GM19397 (cell line): ENCODE data around the gene RBM28.

Experiments used
- ATAC-seq: cut with Tn5 transposase; IDR thresholded peaks from one replicate; pipeline ENCODE4 v1.9.1; 2021; ENCODE audit warnings: mild to moderate bottlenecking, moderate library complexity; ENCODE audit not compliant: unreplicated experiment

RBM28 gene

GRCh38 chr7:128351296-128352152, 7.8 kb upstream of the RBM28 start:
- ATAC-seq = no peak

- ATAC-seq = no peak
These were observed 7.1 kb upstream of the RBM28 start for GRCh38 chr7:128350708-128351295.

GRCh38 chr7:128349466-128349825, 5.7 kb upstream of the RBM28 start:
- no peak for ATAC-seq

GRCh38 chr7:128347647-128348097, 4.0 kb upstream of the RBM28 start:
- ATAC-seq = no peak

GRCh38 chr7:128344431-128344774, 695 bp upstream of the RBM28 start:
- no peak for ATAC-seq

GRCh38 chr7:128341733-128342132, 2.0 kb downstream of the RBM28 start:
- no peak for ATAC-seq

GRCh38 chr7:128335730-128336129, 8.0 kb downstream of the RBM28 start:
- no peak for ATAC-seq

GRCh38 chr7:128324368-128324680, 19.4 kb downstream of the RBM28 start:
- no peak for ATAC-seq

GRCh38 chr7:128323459-128324367, 20.0 kb downstream of the RBM28 start:
- ATAC-seq = no peak

- ATAC-seq = no peak
These were observed 20.7 kb downstream of the RBM28 start for GRCh38 chr7:128323040-128323439.

- ATAC-seq = no peak
These were observed 21.6 kb downstream of the RBM28 start for GRCh38 chr7:128322040-128322643.

GRCh38 chr7:128321044-128321422, 22.7 kb downstream of the RBM28 start:
- no peak for ATAC-seq

GRCh38 chr7:128318691-128319090, 25.0 kb downstream of the RBM28 start:
- ATAC-seq = no peak

- no peak for ATAC-seq
These were observed 32.7 kb downstream of the RBM28 start for GRCh38 chr7:128311013-128311412.

GRCh38 chr7:128310499-128310898, 33.2 kb downstream of the RBM28 start:
- ATAC-seq = no peak

- no peak for ATAC-seq
These were observed 33.7 kb downstream of the RBM28 start for GRCh38 chr7:128309976-128310375.

GRCh38 chr7:128309124-128309523, 34.6 kb downstream of the RBM28 start:
- ATAC-seq = no peak

- ATAC-seq = no peak
These were observed 36.6 kb downstream of the RBM28 start for GRCh38 chr7:128307061-128307460.

- no peak for ATAC-seq
These were observed 39.5 kb downstream of the RBM28 start for GRCh38 chr7:128304212-128304611.

- no peak for ATAC-seq
These were observed 40.1 kb downstream of the RBM28 start for GRCh38 chr7:128303643-128304042.

GRCh38 chr7:128303133-128303532, 40.6 kb downstream of the RBM28 start:
- ATAC-seq = no peak
